ENCODE results near the gene AOAH.

DNA sequence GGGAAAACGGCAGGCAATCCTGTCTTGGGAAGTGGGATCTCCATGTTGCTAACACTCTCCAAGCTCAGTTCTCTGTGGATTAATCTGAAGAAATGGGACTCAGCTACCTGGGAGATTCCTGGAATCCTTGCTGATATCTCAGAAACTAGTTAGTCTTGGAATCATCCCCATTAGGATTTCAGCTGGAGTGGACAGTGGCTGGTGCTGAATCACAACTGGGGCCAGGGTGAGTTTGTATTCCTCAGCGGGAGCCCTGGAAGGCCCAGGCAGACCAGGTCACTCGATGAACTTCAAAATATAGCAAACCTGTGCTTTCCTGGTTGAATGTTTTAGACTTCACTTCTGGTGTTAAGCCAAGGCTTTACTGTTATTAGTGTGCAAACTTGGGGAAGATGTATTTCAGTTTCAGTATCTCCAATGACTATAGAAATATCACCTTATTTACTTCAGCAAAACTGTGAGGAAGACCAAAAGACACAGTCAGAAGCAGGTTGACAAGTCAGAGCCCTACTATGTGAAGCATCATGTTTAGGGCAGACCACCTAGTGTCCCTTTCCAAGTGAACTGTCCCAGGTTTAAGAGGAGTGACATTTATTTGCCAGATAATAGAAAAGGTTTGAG, 126.1 kb downstream of the AOAH start:
- TF ChIP-seq TEAD4 (IDR thresholded peaks at IDR 0.05) (no peak), TCF12 (IDR thresholded peaks at IDR 0.05; ENCODE audit: low read depth) (no peak), EGR1 (IDR thresholded peaks at IDR 0.05) (no peak), NFIC (IDR thresholded peaks at IDR 0.05) (no peak), MAX (IDR thresholded peaks at IDR 0.05) (no peak), TAF1 (IDR thresholded peaks at IDR 0.05; ENCODE audit: low read depth) (no peak), ZBTB7A (IDR thresholded peaks at IDR 0.05; ENCODE audit: low read depth) (no peak), RAD21 (IDR thresholded peaks at IDR 0.05; ENCODE audit: low read depth) (no peak), EP300 (IDR thresholded peaks at IDR 0.05; ENCODE audit: borderline replicate concordance) (no peak)
- TF ChIP-seq, protein P1, sequence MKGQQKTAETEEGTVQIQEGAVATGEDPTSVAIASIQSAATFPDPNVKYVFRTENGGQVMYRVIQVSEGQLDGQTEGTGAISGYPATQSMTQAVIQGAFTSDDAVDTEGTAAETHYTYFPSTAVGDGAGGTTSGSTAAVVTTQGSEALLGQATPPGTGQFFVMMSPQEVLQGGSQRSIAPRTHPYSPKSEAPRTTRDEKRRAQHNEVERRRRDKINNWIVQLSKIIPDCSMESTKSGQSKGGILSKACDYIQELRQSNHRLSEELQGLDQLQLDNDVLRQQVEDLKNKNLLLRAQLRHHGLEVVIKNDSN (IDR thresholded peaks at IDR 0.05), result no peak

Measured in Ishikawa (cell line).